ENCODE results near the gene MAPRE2.

The MAPRE2 gene

DNA sequence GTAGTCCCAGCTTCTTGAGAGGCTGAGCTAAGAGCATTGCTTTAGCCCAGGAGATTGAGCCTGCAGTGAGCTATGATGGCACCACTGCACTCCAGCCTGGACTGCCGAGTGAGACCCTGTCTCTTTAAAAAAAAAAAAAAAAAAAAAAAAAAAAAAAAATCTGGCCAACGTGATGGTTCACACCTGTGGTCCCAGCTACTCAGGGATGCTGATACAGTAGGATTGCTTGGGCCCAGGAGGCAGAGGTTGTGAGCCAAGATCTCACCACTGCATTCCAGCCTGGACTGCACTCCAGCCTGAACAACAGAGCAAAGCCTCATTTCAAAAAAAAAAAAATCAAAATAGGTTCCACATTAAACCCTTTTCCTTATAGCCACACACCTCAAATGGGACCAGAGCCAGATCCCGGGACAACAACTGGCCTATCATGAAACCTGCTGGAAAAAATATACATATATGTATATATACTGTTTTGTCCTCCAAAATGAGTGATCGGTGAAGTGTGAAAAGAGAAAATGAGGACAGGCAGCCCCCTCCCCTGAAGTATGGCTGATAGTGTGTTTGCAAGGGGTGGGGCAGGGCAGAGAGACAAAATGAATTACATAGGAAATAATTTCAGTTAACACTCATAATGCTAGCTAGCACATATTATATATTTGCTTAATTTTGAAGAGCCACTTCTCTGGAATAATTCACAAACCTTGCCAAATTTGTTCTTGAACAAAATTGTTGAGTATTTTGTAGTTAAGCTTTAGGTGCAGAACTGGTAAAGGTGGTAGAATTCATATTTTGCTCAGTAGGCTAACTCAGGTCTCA lies 22.9 kb downstream of the MAPRE2 start:
- no peak for DNase-seq

DNA sequence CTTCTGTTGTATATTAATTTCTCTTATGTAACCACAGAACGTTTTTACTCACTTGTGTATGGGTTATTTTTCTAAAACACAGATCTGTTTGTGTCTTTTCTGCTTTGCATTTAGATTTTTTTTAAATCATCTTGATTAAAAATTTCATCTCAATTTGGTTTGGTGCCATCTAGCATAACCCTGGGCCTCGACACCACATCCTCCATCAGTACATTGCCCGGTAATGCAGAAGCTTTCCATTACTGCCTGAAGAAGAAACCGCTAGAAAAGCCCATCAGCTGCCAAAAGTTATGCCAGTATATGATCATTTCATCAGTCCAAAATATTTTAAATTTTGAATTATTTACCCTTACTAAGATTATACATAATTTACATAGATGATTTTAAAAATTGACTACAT lies 26.2 kb downstream of the MAPRE2 start:
- DNase-seq = no peak

GRCh38 chr18:35071819-35072247 lies 30.6 kb downstream of the MAPRE2 start:
- no peak for DNase-seq

- no peak for DNase-seq
These were observed 31.4 kb downstream of the MAPRE2 start for GRCh38 chr18:35072616-35073015.

DNA sequence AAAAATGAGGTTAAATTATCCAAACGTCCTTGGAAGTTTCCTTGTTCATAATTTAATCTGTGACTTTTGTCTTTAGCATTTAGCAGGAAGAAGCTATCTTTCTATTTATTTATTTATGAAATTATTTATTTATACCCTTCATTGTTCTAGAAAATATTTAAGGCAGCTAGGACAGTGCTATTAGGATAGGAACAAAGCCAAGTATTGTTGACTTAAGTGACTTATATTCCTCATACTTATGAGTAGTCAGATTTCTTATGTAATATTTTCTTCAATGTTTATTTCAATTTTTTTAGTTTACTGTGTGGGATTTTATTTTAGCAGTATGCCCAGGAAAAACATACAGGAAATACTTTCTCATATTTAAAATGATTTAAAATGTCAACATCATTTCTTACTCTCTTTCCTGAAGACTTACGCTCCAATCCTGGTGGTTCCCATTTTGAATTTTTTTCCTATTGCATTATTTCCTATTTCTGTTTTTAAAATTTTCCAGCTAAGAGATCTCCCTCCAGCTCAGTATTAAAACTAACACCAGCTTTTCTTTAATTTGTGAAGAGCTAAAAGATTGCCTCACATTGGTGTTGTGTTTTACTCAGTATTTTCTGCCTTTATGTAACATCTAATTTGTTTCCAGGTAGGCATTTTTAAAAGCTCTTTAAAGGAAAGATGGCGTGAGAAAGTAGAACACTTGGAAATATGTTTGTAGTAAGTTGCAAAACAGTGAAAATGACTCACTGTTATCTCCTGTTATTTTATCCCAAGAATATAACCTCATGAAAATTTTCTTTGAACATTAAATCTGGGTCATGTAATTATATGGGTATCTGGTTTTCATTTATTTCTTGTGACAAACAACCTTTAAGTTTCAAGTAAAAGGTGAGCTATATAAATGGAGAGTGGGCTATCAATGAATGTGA lies 32.2 kb downstream of the MAPRE2 start:
- no peak for DNase-seq

GRCh38 chr18:35074581-35074980 lies 33.4 kb downstream of the MAPRE2 start:
- no peak for DNase-seq

DNA sequence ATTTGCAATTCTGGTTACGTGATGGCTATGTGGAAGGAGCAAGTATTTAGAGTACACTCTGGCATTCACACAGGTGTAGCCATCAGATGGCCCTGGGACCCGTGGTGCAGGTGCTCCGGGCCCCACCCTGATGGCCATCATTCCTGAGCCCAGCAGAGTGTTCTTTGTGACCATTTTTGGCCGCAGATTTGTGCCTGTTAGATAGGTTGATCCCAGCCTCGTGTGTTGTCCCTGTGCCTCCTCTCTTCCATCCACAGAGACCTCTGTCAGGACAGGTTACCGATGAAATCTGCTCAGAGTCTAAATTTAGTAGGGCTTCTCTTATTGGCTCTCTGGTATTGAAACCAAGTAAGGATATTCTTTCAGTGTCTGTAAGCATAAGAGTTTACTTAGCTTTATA lies 33.9 kb downstream of the MAPRE2 start:
- DNase-seq = no peak

- no peak for DNase-seq
These were observed 35.1 kb downstream of the MAPRE2 start for GRCh38 chr18:35076135-35076924.

DNA sequence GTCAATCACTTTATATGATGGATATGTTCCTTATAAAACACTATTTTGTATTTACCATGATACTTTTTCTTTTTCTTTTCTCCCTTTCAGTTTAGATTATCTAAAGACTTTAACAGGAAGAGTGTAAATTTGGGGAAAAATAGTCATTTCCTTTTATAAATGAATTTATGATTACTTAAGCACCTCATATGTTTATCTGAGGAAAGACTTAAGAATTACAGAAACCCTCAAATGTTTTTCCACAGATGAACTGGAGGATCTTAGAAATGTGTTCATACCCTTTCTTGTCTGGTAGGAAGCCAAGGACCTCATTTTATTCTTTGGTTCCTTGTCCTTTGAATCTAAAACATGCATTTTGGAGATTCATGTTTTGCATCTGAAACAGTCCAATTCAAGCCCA lies 36.7 kb downstream of the MAPRE2 start:
- DNase-seq = no peak

GRCh38 chr18:35080058-35080457 lies 38.8 kb downstream of the MAPRE2 start:
- no peak for DNase-seq

DNA sequence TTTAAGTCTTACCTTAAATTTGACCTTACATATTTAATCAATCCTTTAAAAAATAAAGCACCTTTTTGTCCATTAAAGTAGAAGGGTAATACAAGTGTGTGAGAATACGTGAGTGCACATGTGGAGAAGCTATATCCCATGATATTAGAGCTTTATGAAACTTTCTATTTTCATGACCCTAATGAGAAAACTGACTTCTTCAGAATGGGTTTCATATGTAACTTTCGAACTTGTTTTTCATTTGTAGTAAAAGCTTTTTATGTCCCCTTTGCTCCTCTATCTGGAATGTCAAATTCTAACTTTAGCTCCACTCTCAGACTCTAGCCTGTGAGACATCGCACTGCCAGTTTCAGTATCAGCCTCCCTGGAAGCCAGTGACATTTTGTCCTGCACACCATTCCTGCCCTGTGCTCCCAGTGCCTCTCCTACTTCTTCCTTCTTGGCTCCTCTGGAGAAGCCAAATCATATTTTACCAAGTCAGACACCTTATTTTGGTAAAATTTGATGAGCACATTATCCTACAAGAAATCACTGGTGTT lies 42.0 kb downstream of the MAPRE2 start:
- no peak for DNase-seq

DNA sequence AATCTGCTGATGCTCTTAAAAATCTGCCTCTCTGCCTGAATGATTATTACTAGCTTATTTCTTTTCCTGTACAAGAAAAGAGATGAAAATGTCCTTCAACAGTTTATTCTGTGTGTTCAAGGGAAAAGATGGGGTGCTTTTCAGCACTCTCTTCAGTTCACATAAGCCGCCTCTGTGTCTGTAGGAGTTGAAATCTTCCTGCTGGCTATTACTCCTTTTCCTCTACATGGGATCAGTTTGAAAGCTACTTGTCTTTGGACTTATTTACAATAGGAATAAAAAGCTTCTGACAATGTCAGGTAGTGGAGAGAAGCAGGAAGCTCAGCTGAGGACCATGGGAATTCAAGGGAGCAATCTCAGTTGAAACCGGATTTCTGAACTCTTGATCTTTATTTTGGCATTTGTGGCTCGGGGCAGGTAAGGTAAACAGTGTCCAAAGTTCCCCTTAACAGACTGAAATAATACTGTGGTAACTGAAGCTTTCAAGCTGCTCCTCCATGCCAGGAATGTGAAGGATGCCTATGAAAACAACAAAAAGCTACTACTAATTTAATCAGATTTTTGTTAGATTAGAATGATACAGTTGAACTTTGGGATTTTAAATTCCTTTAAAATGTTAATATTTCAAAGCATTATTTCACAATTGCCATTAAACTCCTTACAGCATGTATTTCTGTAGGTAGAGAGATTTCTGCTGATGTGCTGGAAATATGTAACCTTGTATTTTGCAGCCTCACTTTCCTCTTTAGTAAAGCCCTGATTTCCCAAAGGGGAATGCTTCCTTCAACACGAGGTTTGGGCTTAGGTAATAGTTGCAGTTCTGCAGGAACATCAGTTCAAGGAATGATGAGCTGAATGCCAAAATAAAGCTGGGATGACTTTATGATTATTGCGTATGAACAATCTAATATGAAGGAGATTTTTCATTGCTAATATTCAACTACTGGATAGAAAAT lies 43.6 kb downstream of the MAPRE2 start:
- no peak for DNase-seq

DNA sequence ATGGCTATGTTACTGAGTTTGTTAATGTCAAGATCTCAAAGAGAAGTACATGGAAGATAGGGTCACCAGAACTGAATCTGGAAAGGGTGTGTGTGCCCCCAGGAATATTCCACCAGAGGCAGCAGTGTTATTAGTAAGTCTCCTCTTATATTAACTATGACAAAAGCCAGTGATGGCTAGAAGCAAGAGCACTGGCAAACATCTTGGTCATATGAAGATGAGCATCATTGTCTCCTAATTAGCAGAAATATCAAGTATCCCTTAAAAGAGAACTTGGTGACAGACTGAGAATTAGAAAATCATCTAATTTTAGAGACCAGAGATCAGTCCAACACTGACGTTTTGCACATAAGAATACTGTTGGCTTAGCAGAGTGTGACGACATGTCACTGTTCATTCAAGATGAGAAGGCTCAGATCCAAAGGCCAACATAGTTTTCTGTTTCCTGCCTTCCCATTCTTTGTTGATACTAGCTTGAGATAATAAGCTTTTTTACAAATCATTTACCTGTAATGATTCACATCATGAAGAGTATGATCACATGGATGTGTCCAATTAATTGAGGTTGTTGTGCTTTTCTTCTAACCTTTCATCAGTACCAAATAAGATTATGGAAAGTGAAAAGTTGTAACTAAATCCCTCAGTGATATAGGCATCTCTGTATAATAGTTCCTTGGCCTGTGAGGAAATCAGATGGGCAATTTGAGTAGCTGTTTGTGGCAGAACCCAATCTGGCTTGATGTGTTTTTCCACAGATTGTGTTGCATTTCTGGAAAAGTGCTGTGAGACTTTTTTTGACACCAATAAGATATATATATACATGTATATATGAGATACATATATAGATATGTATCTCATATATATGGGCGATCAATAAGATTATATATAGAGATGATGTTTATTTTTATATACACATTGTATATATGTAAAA lies 44.5 kb downstream of the MAPRE2 start:
- DNase-seq = no peak

GRCh38 chr18:35086704-35087103 lies 45.5 kb downstream of the MAPRE2 start:
- no peak for DNase-seq

GRCh38 chr18:35087726-35088125 lies 46.5 kb downstream of the MAPRE2 start:
- DNase-seq = no peak

GRCh38 chr18:35088921-35089320 lies 47.7 kb downstream of the MAPRE2 start:
- no peak for DNase-seq

- DNase-seq = no peak
These were observed 48.2 kb downstream of the MAPRE2 start for GRCh38 chr18:35089382-35089781.

DNA sequence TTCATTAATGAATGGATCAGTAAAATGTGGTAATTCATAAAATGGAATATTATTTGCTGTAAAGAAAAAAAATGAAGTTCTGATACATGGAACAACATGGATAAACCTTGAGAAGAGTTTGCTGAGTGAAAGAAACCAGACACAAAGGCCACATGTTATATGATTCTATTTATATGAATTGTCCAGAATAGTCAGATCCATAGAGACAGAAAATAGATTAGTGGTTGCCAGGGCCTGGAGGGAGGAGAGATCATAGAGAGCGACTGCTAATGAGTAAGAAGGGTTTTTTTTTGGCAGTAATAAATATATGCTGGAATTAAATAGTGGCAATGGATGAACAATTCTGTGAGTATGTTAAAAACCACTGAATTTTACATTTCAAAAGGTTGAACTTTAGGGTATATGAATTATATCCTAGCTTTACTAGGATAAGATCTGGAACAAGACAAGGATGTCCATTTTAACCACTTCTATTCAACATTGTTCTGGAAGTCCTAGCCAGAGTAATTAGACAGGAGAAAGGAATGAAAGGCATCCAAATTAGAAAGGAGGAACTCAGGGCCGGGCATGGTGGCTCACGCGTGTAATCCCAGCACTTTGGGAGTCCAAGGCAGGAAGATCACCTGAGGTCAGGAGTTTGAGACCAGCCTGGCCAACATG lies 48.8 kb downstream of the MAPRE2 start:
- DNase-seq = no peak

DNA sequence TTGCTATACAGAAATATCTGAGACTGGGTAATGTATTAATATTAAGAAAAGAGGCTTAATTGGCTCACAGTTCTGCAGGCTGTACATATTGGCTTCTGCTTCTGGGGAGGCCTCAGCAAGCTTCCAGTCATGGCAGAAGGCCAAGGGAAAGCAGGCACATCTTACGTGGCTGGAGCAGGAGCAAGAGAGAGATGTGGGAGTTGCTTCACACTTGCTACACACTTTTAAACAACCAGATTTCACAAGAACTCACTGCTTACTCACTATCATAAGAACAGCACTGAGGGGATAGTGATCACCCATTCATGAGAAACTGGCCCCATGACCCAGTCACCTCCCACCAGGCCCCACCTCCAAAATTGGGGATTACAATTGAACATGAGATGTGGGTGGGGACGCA lies 50.6 kb downstream of the MAPRE2 start:
- DNase-seq = no peak

Data from stimulated activated naive CD4-positive, alpha-beta T cell (primary cell).